Activated naive CD8-positive, alpha-beta T cell (primary cell): ENCODE measurements around the gene ALX4.

Source experiments
- H3K27ac Mint-ChIP-seq: one replicate; pipeline ENCODE4 v1.8.0; 2021; ENCODE audit warnings: mixed read lengths
- H3K27me3 Mint-ChIP-seq: one replicate; pipeline ENCODE4 v1.8.0; 2021; ENCODE audit warnings: mixed read lengths
- H3K36me3 Mint-ChIP-seq: one replicate; pipeline ENCODE4 v1.8.0; 2021; ENCODE audit warnings: mixed read lengths
- H3K4me1 Mint-ChIP-seq: one replicate; pipeline ENCODE4 v1.8.0; 2021; ENCODE audit warnings: low read depth, mixed read lengths
- H3K4me3 Mint-ChIP-seq: one replicate; pipeline ENCODE4 v1.8.0; 2021; ENCODE audit warnings: mild to moderate bottlenecking, mixed read lengths
- H3K9me3 Mint-ChIP-seq: one replicate; pipeline ENCODE4 v1.8.0; 2021; ENCODE audit warnings: low read depth, mixed read lengths

The ALX4 gene

GRCh38 chr11:44343778-44344422 is 34.0 kb upstream of the ALX4 start:
- Mint-ChIP-seq H3K4me3 (no peak overlapping the region), H3K36me3 (no peaks in the 10 kb centered on the region), H3K9me3 (no peaks in the 10 kb centered on the region), H3K4me1 (no peaks in the 10 kb centered on the region), H3K27me3 (peaks cover 2% of the 10 kb centered on the region), H3K27ac (no peak overlapping the region)

- no peaks in the 10 kb centered on the region for H3K36me3 Mint-ChIP-seq
- H3K4me1 Mint-ChIP-seq = no peaks in the 10 kb centered on the region
- no peak overlapping the region for H3K4me3 Mint-ChIP-seq
- no peak overlapping the region for H3K27ac Mint-ChIP-seq
- H3K9me3 Mint-ChIP-seq = no peaks in the 10 kb centered on the region
- H3K27me3 Mint-ChIP-seq = peaks cover 2% of the 10 kb centered on the region
Measured at GRCh38 chr11:44342616-44343015, 32.7 kb upstream of the ALX4 start.

- Mint-ChIP-seq H3K4me3 (no peak overlapping the region), H3K36me3 (no peaks in the 10 kb centered on the region), H3K27me3 (peaks cover 7% of the 10 kb centered on the region), H3K9me3 (no peaks in the 10 kb centered on the region), H3K4me1 (no peaks in the 10 kb centered on the region), H3K27ac (no peak overlapping the region)
Measured at GRCh38 chr11:44340656-44341055, 30.7 kb upstream of the ALX4 start.

GRCh38 chr11:44339530-44339883 is 29.6 kb upstream of the ALX4 start:
- Mint-ChIP-seq H3K36me3 (no peaks in the 10 kb centered on the region), H3K27ac (no peak overlapping the region), H3K4me1 (no peaks in the 10 kb centered on the region), H3K4me3 (no peak overlapping the region), H3K27me3 (peaks cover 11% of the 10 kb centered on the region), H3K9me3 (no peaks in the 10 kb centered on the region)

- no peaks in the 10 kb centered on the region for H3K4me1 Mint-ChIP-seq
- H3K36me3 Mint-ChIP-seq = no peaks in the 10 kb centered on the region
- H3K4me3 Mint-ChIP-seq = no peak overlapping the region
- H3K27me3 Mint-ChIP-seq = peaks cover 11% of the 10 kb centered on the region
- H3K27ac Mint-ChIP-seq = no peak overlapping the region
- no peaks in the 10 kb centered on the region for H3K9me3 Mint-ChIP-seq
Measured at GRCh38 chr11:44338698-44339529, 29.0 kb upstream of the ALX4 start.

GRCh38 chr11:44338026-44338425 is 28.1 kb upstream of the ALX4 start:
- H3K4me3 Mint-ChIP-seq = no peak overlapping the region
- no peaks in the 10 kb centered on the region for H3K4me1 Mint-ChIP-seq
- no peaks in the 10 kb centered on the region for H3K9me3 Mint-ChIP-seq
- H3K27me3 Mint-ChIP-seq = peaks cover 11% of the 10 kb centered on the region
- H3K27ac Mint-ChIP-seq = no peak overlapping the region
- no peaks in the 10 kb centered on the region for H3K36me3 Mint-ChIP-seq

GRCh38 chr11:44335919-44336318 is 26.0 kb upstream of the ALX4 start:
- H3K36me3 Mint-ChIP-seq = no peaks in the 10 kb centered on the region

GRCh38 chr11:44335052-44335760 is 25.3 kb upstream of the ALX4 start:
- no peak overlapping the region for H3K4me3 Mint-ChIP-seq
- no peaks in the 10 kb centered on the region for H3K4me1 Mint-ChIP-seq
- no peaks in the 10 kb centered on the region for H3K9me3 Mint-ChIP-seq
- no peaks in the 10 kb centered on the region for H3K36me3 Mint-ChIP-seq
- no peak overlapping the region for H3K27ac Mint-ChIP-seq
- H3K27me3 Mint-ChIP-seq = peaks cover 18% of the 10 kb centered on the region

More at GRCh38 chr11:44335919-44336318, 26.0 kb upstream of the ALX4 start:
- no peaks in the 10 kb centered on the region for H3K9me3 Mint-ChIP-seq
- peaks cover 13% of the 10 kb centered on the region for H3K27me3 Mint-ChIP-seq
- H3K4me1 Mint-ChIP-seq = no peaks in the 10 kb centered on the region
- no peak overlapping the region for H3K27ac Mint-ChIP-seq
- no peak overlapping the region for H3K4me3 Mint-ChIP-seq

GRCh38 chr11:44334356-44335004 is 24.5 kb upstream of the ALX4 start:
- no peak overlapping the region for H3K27ac Mint-ChIP-seq
- H3K27me3 Mint-ChIP-seq = peaks cover 18% of the 10 kb centered on the region
- H3K4me3 Mint-ChIP-seq = no peak overlapping the region
- H3K36me3 Mint-ChIP-seq = no peaks in the 10 kb centered on the region
- no peaks in the 10 kb centered on the region for H3K9me3 Mint-ChIP-seq
- H3K4me1 Mint-ChIP-seq = no peaks in the 10 kb centered on the region

GRCh38 chr11:44333271-44334218 is 23.6 kb upstream of the ALX4 start:
- Mint-ChIP-seq H3K4me1 (no peaks in the 10 kb centered on the region), H3K27me3 (peaks cover 18% of the 10 kb centered on the region), H3K4me3 (no peak overlapping the region), H3K27ac (no peak overlapping the region), H3K9me3 (no peaks in the 10 kb centered on the region), H3K36me3 (no peaks in the 10 kb centered on the region)

- H3K9me3 Mint-ChIP-seq = no peaks in the 10 kb centered on the region
- no peak overlapping the region for H3K4me3 Mint-ChIP-seq
- peaks cover 18% of the 10 kb centered on the region for H3K27me3 Mint-ChIP-seq
- no peaks in the 10 kb centered on the region for H3K36me3 Mint-ChIP-seq
- H3K27ac Mint-ChIP-seq = no peak overlapping the region
- no peaks in the 10 kb centered on the region for H3K4me1 Mint-ChIP-seq
Measured at GRCh38 chr11:44332665-44333064, 22.7 kb upstream of the ALX4 start.

- H3K4me3 Mint-ChIP-seq = no peak overlapping the region
- H3K27ac Mint-ChIP-seq = no peak overlapping the region
- peaks cover 29% of the 10 kb centered on the region for H3K27me3 Mint-ChIP-seq
- no peaks in the 10 kb centered on the region for H3K9me3 Mint-ChIP-seq
- H3K36me3 Mint-ChIP-seq = no peaks in the 10 kb centered on the region
- H3K4me1 Mint-ChIP-seq = no peaks in the 10 kb centered on the region
Measured at GRCh38 chr11:44329472-44330230, 19.7 kb upstream of the ALX4 start.

GRCh38 chr11:44328138-44328660 is 18.3 kb upstream of the ALX4 start:
- Mint-ChIP-seq H3K27ac (no peak overlapping the region), H3K27me3 (peaks cover 40% of the 10 kb centered on the region), H3K4me3 (no peak overlapping the region), H3K9me3 (no peaks in the 10 kb centered on the region), H3K36me3 (no peaks in the 10 kb centered on the region), H3K4me1 (no peaks in the 10 kb centered on the region)
